GM18519 (cell line): ENCODE data around the gene CNFN.

Experiments used
- ATAC-seq: cut with Tn5 transposase; IDR thresholded peaks from one replicate; pipeline ENCODE4 v1.9.1; 2021; ENCODE audit warnings: mild to moderate bottlenecking, moderate library complexity; ENCODE audit not compliant: unreplicated experiment, low FRiP score

Gene CNFN

GRCh38 chr19:42376177-42376555 lies 13.9 kb downstream of the CNFN start:
- ATAC-seq: no peak

- no peak for ATAC-seq
These were observed 14.5 kb downstream of the CNFN start for GRCh38 chr19:42375415-42376176.

DNA sequence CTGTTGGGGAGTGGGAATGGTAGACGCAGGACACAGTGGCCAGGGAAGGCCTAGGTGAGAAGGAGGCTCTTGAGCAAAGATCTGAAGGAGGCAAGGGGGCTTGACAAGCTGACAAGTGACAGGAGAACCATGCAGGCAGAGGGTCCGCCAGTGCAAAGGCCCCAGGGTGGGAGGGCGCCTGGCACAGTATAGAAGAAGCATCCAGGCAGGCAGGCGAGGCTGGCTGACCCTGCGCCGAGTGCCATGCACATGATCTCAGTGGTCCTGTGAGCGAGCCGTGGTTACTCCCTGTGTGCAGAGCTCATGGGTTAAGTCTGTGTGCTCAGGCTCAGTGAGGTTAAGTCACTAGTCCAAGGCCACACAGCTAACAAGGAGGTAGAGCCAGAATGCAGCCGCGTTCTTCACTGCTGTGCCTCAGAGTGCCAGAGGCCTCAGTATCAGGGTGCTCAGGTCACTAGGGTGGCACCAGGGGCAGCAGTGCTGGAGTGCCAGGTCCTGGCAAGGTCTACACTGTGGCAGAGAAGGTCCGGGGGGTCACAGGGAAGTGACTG lies 15.2 kb downstream of the CNFN start:
- no peak for ATAC-seq

- ATAC-seq: no peak
These were observed 19.4 kb downstream of the CNFN start for GRCh38 chr19:42370626-42371175.

DNA sequence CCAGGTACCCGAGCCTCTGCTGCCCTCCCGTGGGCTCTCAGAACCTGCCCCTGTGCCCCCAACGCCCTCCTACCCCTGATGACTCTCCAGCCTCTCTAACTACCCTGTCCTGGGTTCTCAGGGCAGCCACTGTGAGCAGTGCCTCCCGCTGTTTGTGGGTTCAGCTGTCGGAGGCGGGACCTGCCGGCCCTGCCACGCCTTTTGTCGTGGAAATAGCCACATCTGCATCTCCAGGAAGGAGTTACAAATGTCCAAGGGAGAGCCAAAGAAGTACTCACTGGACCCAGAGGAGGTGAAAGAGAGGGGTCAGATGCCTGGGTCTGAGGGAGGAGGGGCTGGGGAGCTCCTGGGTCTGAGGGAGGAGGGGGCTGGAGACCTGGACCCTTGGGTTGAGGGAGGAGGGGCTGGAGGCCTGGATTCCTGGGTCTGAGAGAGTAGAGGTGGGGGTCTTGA lies 20.0 kb downstream of the CNFN start:
- no peak for ATAC-seq

- ATAC-seq: no peak
These were observed 20.5 kb downstream of the CNFN start for GRCh38 chr19:42369433-42370067.

GRCh38 chr19:42368765-42369164 lies 21.3 kb downstream of the CNFN start:
- ATAC-seq: no peak

GRCh38 chr19:42368360-42368759 lies 21.7 kb downstream of the CNFN start:
- ATAC-seq: no peak

GRCh38 chr19:42367929-42368328 lies 22.2 kb downstream of the CNFN start:
- ATAC-seq: no peak

GRCh38 chr19:42366673-42367072 lies 23.4 kb downstream of the CNFN start:
- ATAC-seq: no peak

- ATAC-seq: no peak
These were observed 26.3 kb downstream of the CNFN start for GRCh38 chr19:42363614-42364346.

GRCh38 chr19:42362891-42363440 lies 27.1 kb downstream of the CNFN start:
- no peak for ATAC-seq

DNA sequence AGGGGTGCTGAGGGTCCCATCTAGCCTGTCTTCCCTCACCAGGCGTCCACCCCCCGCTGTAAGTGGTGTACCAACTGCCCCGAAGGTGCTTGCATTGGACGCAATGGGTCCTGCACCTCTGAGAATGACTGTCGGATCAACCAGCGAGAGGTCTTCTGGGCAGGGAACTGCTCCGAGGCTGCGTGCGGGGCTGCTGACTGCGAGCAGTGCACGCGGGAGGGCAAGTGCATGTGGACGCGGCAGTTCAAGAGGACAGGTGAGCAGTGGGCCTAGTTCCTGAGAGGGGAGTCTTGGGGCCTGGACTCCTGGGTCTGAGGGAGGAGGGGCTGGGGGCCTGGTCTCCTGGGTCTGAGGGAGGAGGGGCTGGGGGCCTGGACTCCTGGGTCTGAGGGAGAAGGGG lies 27.8 kb downstream of the CNFN start:
- ATAC-seq: no peak

DNA sequence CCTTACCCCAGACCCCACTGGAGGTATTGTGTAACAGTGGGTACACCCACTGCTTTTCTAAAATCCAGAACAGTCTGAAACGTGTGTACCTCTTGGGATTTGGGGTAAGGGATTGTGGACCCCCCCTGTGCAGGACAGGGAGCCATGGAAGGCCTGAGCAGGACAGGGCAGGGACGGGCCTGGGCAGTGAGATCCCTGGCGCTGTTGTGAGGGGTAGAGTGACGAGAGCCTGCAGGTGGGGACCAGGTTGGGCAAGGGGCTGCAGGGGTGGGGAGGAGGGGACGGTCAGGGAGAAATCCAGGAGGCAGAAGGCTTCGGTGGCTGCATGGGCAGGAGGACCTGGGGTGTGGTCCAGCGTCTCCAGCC lies 28.6 kb downstream of the CNFN start:
- ATAC-seq: no peak

DNA sequence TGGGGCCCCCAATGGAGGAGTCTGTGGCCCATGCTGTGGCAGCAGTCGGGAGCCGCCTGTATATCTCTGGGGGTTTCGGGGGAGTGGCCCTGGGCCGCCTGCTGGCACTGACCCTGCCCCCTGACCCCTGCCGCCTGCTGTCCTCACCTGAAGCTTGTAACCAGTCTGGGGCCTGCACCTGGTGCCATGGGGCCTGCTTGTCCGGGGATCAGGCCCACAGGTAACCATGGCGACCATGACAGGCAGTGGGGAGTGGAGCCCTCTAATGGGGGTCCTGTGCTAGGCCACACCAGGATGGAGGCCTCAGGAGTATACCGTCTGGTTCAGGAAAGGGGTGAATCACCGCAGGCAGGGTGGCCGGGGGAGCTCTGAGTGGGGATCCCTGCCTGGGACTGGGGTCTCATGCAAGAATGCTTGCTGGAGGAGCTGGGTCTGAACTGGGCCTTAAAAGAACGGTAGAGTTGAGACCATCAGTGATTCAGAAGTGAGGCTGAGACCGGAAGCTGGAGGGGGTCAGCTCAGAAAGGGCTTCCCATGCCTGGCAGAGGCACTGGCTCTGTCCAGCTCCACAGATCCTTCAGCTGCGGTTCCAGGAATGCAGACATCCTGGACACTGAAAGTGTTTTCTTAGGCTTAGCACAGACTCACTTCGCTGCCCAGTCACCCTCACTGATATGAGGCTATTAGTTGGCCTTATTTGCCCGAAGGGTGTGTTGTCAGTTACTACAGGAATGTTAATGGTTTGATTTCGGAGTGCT lies 29.1 kb downstream of the CNFN start:
- no peak for ATAC-seq

- ATAC-seq: no peak
These were observed 32.8 kb downstream of the CNFN start for GRCh38 chr19:42357290-42357689.

DNA sequence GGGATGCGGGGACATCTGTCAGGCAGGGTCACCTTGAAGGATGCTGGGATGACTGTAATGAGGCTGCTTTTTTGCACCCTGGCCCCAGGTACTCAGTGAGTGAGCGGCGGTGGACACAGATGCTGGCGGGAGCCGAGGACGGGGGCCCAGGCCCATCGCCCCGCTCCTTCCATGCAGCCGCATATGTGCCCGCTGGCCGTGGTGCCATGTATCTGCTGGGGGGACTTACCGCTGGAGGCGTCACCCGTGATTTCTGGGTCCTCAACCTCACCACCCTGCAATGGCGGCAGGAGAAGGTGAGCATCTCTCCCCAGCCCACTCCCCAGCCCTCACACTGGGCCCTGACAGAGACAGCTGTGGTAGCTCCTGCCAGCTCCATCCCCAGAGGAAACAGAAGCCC lies 33.4 kb downstream of the CNFN start:
- ATAC-seq: no peak

DNA sequence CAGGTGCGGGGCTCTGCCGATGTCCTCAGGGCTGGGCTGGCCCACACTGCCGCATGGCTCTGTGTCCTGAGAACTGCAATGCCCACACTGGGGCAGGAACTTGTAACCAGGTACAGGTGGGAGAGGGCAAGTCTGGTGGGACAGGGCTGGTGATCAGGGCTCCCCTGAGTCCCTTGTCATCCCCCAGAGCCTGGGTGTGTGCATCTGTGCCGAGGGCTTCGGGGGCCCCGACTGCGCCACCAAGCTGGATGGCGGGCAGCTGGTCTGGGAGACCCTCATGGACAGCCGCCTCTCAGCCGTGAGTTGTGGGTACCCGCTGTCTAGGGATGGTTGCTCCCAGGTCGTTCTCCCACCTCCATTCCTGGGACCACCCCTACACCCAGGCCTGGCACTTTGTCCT lies 34.2 kb downstream of the CNFN start:
- ATAC-seq: no peak

DNA sequence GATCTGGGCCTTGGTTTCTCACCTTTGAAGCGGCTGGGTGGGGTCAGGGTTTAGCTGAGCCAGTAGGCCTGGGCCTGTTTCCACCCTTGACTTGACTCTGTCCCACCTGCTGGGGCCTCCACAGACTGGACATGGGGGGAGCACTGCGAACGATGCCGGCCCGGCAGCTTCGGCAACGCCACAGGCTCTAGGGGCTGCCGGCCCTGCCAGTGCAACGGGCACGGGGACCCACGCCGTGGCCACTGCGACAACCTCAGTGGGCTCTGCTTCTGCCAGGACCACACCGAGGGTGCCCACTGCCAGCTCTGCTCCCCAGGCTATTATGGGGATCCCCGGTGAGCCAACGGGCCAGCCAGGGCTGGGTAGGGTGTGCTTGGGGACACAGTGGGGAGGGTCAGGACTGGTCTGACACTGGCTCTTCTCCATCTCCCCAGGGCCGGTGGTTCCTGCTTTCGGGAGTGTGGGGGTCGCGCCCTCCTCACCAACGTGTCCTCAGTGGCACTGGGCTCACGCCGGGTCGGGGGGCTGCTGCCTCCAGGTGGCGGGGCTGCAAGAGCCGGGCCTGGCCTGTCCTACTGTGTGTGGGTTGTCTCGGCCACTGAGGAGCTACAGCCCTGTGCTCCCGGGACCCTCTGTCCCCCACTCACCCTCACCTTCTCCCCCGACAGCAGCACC lies 36.6 kb downstream of the CNFN start:
- ATAC-seq: no peak
